ENCODE measurements around the gene TM4SF4.

Gene TM4SF4

DNA sequence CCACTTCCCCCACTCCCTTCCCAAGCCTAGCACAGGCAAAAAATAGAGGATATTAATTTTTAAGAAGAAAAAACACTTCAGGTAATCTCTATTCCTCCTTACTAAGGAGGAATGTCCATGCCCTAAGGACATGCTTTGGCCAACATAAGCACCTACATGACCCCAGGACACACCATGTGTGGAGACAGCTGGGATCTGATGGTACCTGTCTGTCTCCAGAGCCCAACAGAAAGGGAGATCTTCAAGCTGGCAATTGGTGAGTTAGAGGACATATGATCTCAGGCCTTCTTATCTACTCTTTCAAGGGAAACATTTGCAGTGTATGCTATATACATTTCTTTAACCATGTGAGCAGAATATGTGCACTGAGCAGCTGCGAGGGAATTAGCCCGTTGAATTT, 7.0 kb downstream of the TM4SF4 start:
- no peak for DNase-seq (ENCODE audit: low read depth in 2 of 2)

DNA sequence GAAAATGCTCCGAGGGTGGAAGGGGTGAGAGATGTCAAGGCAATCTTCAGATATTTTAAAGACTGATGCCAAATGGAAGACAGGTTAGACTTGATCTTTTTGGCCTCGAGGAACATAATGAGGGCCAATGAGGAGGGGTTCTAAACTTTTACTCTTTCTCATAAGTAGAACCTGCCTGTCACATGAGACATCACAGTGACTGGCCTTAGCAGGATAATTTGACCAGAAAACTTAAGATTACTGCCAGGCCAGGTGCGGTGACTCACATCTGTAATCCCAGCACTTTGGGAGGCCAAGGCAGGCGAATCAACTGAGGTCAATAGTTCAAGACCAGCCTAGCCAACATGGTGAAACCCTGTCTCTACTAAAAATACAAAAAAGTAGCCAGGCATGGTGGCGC, 12.2 kb downstream of the TM4SF4 start:
- DNase-seq (ENCODE audit: low read depth in 2 of 2), result no peak

DNA sequence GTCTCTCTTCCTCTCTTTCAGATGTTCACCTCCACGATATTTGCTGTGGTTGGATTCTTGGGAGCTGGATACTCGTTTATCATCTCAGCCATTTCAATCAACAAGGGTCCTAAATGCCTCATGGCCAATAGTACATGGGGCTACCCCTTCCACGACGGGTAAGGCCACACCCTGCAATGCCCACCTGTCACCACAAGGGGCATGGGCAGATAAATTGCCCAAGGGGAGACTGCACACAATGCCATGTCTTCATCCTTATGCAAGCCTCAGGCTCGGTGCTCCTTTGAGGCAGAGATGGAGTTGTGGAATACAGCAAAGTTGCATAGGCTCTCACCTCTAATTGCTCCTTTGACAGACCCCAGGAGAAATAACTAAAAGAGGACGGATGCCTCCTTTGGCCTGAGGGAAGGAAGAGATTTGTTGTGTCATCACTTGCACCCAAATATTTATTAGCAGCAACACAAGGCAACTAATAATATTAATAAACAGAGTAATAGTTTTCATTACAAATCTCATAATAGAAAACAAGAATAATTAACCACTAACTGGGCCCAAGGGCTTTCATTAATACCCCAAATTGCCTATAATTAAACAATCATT, 13.2 kb downstream of the TM4SF4 start:
- DNase-seq (ENCODE audit: low read depth in 2 of 2), result no peak

DNA sequence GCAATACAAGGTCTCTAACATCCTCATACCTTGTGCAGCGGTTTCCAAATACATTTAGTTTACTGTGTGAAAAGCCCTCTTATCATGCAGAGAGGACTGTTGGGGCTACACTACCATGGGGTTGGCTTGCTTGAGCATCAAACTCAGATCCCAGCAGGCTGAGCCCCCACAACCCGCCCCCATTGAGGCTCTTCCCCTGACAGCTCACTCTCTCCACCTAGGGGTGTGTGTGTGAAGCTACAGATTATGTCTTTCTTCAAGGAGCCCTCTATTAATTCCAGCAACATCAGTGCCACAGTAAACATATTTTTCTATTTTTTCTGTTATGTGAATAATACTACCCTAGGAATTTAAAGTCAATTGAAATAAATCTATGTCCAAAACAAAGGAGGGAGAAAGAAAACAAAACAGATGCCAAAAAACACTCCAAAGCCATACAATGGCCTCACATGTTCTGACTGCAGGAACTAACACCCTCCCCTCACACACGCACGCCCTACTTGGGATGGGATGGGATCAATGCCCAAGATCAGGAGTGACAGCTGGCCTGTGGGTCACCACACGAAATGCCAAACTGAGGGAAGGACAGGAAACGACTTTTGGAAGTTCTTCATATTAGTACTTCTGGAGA, 14.7 kb downstream of the TM4SF4 start:
- no peak for DNase-seq (ENCODE audit: low read depth in 2 of 2)

DNA sequence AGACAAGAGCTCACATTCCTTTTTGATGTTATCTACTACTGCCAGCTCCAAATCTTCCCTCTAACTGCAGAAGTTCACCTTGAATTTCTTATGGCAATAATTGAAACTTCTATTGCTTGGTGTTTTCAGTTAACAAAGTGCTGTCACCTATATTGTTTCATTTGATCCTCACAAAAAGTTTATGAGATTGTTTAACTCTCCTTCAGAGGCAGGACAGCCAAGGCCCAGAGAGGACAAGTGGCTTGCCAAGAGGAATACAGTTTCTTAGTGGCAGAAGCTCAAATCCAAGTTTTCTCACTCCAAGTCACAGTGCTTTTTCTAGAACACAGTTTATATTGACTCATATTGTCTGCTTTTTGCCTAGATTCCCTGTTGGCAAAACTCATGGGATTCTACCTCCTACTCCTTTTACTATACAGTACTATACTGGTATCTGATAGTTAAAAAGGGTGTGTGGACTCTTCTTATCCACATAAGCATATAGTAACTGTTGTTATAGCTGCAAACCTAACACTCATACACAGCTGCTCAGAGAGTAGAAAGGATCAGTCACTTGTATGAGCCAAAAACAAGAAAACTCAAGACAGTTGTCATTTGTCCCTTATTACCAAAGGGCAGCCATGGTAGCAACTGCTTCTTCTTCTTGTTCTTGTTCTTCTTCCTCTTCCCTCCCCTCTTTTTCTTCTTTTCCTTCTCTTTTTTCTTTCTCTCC, 15.9 kb downstream of the TM4SF4 start:
- DNase-seq (ENCODE audit: low read depth in 2 of 2), result no peak

DNA sequence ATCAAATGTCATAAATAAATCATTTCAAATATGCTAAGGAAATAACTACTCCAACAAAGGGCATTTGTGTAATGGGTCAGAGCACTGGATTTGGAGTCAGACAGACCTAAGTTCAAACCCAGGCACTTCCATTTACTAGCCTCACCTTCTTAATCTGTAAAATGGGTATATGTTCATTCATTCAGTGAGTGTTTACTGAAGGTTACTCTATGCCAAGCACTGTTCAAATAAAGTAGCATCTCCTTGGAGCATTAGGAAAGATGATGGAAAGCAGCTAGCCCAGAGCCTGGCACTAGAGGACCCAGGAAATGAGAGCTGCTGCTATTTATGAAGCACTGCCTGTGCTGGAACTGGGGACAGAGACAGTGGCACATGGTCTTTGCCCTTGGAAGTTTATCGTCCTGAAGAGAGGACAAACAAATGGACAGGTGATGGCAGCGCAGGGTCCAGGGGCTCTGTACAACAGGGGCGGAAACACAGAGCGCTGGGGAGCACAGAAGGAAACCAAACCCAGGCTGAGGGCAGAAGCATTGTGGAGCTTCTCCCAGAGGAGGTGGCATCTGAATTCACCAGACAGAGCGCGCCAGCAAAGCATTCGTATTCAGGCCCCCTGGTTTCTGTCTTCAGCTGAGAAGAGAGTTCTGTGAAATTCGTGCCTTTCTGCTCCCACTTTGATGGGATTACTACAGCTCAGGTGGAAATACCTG, 19.0 kb downstream of the TM4SF4 start:
- DNase-seq (ENCODE audit: low read depth in 2 of 2), result no peak

DNA sequence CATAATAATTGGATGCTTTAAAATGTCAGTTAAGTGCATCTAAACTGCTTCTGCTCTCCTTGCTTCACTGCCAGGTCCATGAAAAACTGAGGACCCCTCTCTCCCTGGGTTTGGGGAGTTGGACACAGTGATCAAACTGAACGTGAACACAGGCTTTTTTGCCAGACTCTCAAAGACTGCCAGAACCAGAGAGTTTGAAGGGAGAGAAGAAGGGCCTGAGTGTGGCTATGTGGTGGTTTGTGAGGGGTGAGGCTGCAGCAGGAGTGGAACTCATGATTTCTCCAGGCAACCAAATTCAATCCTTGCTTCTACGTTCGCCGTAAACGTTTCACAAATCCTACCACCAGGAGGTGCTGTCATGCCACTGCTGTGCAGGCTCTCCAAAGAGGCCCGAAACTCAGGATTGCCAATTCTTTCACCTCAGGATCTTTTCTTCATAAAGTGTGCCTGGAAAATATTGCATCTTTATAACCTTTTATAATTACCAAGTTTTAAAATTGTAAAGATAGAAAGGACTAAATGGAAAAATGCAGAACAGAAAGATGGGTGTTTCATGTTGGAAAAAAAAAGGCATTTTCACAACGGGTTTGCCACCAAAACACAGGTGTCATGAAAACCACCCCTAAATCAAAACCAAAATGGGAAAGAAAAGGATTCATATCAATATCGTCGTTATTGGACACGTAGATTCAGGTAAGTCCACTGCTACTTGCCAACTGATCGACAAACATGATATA, 19.7 kb downstream of the TM4SF4 start:
- DNase-seq (ENCODE audit: low read depth in 2 of 2), result no peak

DNA sequence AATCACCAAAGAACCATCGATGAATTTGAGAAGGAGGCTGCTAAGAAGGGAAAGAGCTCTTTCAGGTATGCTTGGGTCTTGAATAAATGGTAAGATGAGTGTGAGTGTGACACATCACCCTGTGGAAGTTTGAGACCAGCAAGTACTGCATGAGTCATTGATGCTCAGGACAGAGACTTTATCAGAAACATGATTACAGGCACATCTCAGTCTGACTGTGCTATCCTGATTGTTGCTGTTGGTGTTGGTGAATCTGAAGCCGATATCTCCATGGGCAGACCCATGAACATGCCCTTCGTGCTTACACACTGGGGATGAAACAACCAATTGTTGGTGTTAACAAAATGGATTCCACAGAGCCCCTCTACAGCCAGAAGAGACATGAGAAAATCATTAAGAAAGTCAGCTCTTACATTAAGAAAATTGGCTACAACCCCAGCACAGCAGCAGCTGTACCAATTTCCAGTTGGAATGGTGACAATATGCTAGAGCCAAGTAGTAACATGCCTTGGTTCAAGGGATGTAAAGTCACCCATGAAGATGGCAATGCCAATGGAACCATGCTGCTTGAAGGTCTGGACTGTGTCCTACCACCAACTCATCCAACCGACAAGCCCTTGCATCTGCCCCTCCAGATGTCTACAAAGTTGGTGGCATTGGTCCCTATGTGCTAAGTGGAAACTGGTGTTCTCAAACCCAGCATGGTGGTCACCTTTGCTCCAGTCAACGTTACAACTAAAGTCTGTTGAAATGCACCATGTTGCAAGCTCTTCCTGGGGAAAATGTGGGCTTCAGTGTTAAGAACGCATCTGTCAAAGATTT, 20.5 kb downstream of the TM4SF4 start:
- no peak for DNase-seq (ENCODE audit: low read depth in 2 of 2)

DNA sequence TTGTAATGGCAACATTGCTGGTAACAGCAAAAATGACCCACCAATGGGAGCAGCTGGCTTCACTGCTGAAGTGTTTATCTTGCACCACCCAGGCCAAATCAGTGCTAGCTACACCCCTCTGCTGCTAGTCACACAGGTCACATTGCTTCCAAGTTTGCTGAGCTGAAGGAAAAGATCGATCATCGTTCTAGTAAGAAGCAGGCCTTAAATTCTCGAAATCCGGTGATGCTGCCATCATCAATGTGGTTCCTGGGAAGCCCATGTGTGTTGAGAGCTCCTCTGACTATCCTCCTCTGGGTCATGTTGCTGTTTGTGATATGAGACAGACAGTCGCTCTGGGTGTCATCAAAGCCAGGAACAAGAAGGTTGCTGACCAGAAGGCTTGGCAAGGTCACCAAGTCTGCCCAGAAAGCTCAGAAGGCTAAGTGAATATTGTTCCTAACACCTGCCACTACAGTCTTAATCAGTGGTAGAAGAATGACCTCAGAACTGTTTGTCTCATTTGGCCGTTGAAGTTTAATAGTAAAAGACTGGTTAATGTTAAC, 21.2 kb downstream of the TM4SF4 start:
- DNase-seq (ENCODE audit: low read depth in 2 of 2), result no peak

DNA sequence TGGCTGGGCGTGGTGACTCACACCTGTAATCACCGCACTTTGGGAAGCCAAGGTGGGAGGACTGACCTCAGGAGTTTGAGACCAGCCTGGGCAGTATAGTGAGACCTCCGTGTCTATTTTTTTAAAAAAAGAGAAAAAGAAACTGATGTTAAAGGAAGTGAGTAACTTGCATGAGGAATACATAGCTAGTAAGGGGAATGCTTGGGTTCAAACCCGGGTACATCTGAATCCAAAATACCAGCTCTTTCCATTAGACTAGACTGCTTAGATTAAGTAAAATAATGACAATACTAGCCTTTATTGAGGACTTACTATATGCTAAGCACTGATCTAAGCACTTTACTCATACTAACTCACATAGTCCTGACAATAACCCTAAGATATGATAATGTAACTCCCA, 22.4 kb downstream of the TM4SF4 start:
- no peak for DNase-seq (ENCODE audit: low read depth in 2 of 2)

DNA sequence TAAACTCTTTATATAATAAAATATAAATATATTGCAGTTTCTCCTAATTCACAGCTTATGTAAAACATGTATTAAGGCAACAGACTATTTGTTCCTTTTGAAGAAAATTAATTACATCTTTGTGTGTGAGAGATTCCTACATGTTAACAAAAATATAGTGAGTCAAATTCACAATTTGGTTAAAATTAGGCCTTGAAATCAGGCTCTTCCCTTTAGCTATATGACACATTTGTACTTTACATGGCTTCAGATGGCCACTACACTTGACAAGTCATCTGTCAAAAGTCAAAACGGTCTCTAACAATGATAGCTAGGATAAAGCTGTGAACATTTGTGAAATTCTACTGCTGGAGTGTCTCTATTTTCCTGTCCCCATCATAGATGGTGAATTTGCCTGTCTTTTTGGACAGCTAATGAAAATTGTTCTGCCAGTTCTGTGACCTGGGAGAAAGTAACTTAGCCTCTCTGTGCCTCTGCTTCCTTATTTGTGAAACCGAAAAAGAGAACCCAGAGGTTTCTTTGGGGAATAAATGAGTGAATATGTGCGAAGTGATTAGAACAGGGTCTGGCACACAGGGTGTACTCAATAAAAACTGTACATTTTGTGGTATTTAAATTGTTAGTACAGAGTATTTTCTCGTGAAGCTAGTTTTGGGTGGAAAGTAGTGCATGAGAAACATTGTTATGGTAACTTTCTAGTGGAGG, 23.6 kb downstream of the TM4SF4 start:
- DNase-seq (ENCODE audit: low read depth in 2 of 2), result no peak

DNA sequence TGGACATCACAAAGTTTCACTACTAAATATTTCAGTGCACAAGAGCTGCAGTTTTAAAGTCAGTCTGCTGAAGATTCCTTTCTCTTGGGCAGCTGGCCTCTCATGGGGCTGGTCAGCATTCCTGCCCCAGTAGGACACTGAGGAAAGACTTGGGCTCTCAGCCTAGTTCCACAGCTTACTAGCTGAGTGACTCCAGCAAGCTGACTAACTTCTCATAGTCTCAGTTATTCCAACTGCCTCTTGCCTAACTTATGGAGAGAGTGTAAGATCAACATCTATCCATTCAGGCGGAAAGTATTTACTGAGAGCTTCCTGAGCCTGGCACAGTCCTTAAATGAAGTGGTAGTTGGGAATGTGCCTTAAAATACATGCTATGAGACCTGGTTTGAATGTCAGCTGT, 27.0 kb downstream of the TM4SF4 start:
- DNase-seq (ENCODE audit: low read depth in 2 of 2), result no peak

DNA sequence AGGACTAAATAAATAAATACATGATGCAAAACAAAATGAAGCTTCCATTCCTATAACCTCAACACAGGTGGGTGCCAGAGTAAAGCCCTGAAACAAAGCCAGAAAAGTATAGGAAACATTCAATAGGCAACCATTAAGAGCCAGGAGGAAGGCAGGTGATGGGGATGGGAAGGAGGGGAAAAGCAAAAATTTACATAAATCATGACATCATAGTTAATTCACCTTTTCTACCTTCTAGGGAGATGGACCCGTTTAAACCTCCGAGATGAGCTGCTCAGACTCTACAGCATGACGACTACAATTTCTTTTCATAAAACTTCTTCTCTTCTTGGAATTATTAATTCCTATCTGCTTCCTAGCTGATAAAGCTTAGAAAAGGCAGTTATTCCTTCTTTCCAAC, 27.9 kb downstream of the TM4SF4 start:
- DNase-seq (ENCODE audit: low read depth in 2 of 2), result no peak

DNA sequence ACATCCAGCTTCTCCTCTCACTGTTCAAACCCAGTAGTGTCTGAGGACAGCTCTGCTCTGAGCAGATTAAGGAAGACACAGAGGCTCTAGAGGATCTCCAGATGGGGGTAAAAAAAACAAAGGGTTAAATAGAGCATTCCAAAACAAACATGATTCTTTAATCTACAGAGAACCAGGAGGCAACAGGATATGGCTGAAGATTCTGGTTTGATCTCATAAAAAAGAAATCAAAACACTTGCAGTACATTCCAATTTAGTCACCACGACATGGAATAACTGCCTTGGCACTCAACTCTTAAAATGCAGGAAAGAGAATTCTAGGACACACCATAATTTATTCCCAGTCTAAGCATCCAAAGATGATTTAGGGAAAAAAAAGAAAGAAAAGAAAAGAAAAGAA, 32.0 kb downstream of the TM4SF4 start:
- DNase-seq (ENCODE audit: low read depth in 2 of 2), result no peak

DNA sequence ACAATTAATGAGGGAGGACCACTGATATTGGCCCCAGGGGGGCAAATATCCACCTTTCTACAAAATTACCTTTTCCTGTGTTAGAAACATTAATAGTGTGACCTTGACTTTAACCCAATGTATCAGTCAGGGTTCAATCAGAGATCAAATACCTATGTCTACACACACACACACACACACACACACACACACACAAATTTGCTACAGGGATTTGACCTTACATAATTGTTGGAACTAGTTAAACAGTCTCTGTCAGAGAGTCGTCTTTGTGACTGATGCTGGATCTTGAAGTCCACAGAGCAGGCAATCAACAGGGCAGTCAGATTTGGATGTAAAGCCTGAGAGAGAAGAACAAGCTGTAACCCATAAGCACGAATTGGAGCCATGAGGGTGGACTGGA, 32.5 kb downstream of the TM4SF4 start:
- no peak for DNase-seq (ENCODE audit: low read depth in 2 of 2)

DNA sequence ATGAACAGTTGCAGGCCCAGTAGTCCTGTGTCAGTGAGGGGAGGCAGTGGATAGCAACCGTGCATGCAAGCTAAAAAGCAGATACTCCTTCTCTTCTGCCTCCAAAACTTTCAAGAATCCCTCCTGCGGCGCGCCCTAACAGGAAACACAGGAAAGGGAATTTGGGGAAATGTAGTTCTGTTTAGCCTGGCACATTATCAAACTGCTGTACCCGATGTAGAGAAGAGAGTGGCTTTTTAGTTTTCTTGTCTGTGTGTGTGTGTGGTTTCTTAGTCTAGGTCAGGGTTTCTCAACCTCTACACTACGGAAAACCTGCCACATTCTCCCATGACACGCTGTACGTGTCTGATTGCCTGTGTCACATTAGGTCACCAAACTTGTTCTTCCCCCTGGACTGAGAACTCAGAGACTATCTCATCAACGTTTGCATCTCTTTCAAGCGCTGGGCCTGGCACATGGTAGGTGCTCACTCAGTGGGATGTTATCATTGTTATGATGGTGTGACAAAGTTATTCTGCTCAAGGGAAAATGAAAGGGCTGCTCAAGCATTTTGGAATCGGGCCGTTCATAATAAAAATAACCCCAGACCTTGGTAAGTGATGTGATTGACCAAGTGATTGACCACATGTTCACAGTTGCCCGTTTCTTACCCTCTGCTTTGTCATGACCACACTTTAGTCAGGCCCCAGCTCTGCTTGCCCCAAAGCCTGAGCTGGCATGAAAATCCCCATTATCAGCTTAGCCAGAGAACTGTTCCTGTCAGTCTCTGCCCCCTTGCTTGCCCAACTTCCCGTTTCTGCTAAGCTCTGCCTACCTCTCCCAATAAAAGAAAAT, 33.2 kb downstream of the TM4SF4 start:
- DNase-seq (ENCODE audit: low read depth in 2 of 2), result no peak

DNA sequence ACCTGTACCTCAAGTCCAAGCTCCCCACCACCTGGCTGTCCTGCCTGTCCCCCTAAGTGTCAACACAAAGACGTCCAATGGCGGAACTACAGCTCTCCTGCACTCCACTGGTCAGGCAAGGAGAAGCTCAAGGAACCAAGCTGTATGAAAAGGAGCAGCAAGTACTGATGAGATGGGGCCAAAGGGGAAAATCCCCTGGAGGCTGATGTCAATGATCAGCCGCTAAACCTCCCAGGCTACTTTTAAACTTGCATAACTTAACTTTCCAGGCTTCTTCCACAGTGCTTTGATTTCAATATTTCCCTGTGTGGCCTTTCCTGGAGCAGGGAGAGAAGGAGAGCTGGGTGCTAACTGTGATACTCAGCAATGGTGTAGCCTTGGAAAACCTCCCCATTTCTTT, 35.0 kb downstream of the TM4SF4 start:
- DNase-seq (ENCODE audit: low read depth in 2 of 2), result no peak

DNA sequence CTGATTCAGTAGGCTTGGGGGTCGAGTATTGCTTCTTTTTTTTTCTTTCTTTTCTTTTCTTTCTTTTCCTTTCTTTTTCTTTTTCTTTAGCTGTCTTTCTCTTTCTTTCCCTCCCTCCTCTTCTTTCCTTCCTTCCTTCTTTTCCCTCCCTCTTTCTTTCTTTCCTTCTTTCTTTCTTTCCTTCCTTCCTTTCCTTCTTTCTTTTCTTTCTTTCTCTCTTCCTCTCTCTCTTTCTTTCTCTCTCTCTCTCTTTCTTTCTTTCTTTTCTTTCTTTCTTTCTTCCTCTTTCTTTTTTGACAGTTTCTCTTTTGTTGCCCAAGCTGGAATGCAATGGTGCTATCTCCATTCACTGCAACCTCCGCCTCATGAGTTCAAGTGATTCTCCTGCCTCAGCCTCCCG, 36.0 kb downstream of the TM4SF4 start:
- DNase-seq (ENCODE audit: low read depth in 2 of 2), result no peak

DNA sequence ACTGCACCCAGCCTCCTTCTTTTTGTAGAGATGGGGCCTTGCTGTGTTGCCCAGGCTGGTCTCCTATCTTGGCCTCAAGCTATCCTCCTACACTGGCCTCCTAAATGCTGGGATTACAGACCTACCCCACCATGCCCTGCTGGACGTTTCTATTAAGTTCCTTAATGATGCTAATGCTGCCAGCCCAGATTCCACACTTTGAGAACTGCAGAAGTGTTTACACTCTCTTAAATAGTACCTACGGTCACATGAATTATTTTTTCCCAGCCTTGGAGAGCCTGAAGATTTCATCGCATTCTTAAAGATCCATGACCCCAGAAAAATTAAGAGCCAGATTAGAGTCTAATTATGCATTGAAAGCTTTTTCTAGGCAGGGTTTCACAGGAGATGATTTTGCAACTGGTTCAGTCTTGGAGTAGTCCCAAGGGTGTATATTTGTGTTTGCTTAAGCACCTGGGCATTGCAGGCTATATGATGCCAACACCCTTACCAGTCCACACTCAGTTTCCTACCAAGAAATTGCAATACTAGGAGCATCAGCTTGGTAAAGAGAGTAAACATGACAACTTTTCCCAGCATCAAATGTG, 36.6 kb downstream of the TM4SF4 start:
- no peak for DNase-seq (ENCODE audit: low read depth in 2 of 2)
